Rectal smooth muscle tissue (tissue), 1 donor: ENCODE data around the gene RANBP9.

Source experiments
- H3K27ac ChIP-seq: one replicate; pipeline ENCODE4 v1.7.0; 2013; ENCODE audit warnings: low read depth, low read length, inconsistent platforms
- H3K27me3 ChIP-seq: one replicate; pipeline ENCODE4 v1.7.0; 2013; ENCODE audit warnings: low read length; ENCODE audit not compliant: control insufficient read depth, insufficient read depth
- H3K36me3 ChIP-seq: one replicate; pipeline ENCODE4 v1.7.0; 2013; ENCODE audit warnings: low read length; ENCODE audit not compliant: control insufficient read depth, insufficient read depth
- H3K4me1 ChIP-seq: one replicate; pipeline ENCODE4 v1.7.0; 2013; ENCODE audit warnings: low read length; ENCODE audit not compliant: control insufficient read depth, insufficient read depth
- H3K4me3 ChIP-seq: one replicate; pipeline ENCODE4 v1.7.0; 2013; ENCODE audit warnings: low read length
- H3K9ac ChIP-seq: one replicate; pipeline ENCODE4 v1.7.0; 2013; ENCODE audit warnings: low read length

RANBP9 gene

DNA sequence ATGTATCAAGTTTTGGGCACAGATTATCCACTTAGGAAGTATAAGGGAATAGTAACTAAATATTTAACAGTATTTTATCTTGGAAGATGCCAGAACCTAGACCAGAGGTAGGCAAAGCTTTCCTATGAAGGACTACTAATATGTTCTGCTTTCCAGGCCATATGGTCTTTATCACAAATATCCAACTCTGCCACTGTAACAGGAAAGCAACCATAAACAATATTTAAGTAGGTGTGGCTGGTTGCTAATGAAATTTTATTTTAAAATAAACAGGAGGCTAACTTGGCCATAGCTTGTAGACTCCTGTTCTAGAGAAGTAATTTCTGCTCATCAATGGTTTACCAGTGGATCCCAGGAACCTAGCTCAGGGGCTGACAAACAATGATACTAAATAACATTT, 57.1 kb downstream of the RANBP9 start:
- H3K4me1 ChIP-seq = no peaks in the 10 kb centered on the region
- H3K9ac ChIP-seq = no peak overlapping the region
- H3K4me3 ChIP-seq = no peak overlapping the region
- H3K36me3 ChIP-seq = no peaks in the 10 kb centered on the region
- H3K27me3 ChIP-seq = no peaks in the 10 kb centered on the region
- H3K27ac ChIP-seq = no peak overlapping the region

GRCh38 chr6:13653296-13653695, 58.3 kb downstream of the RANBP9 start:
- no peaks in the 10 kb centered on the region for H3K4me1 ChIP-seq
- H3K4me3 ChIP-seq = no peak overlapping the region
- H3K27ac ChIP-seq = no peak overlapping the region
- H3K9ac ChIP-seq = no peak overlapping the region
- no peaks in the 10 kb centered on the region for H3K36me3 ChIP-seq
- H3K27me3 ChIP-seq = no peaks in the 10 kb centered on the region

GRCh38 chr6:13649393-13649792, 62.2 kb downstream of the RANBP9 start:
- no peak overlapping the region for H3K27ac ChIP-seq
- no peak overlapping the region for H3K9ac ChIP-seq
- H3K27me3 ChIP-seq = no peaks in the 10 kb centered on the region
- no peak overlapping the region for H3K4me3 ChIP-seq
- H3K4me1 ChIP-seq = no peaks in the 10 kb centered on the region
- H3K36me3 ChIP-seq = no peaks in the 10 kb centered on the region

DNA sequence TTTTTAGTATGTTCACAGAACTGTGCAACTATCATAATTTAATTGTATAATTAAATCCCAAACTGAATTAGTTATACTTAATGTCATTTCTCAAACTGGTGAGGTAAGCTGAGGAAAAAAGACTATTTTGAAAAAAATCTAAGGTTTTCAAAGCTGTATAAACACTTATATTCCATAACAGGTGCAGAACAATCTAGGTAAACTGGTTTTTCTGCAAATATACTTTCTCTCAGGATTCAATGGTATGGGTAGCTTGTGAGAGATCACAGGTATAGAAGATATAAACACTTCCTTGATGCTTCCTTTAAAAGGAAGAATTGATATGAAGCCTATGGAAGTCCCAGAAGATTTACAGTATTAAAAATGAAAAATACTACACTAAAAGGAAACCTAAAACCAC, 62.8 kb downstream of the RANBP9 start:
- Histone ChIP-seq H3K36me3 (no peaks in the 10 kb centered on the region), H3K4me3 (no peak overlapping the region), H3K27ac (no peak overlapping the region), H3K9ac (no peak overlapping the region), H3K27me3 (no peaks in the 10 kb centered on the region), H3K4me1 (no peaks in the 10 kb centered on the region)

DNA sequence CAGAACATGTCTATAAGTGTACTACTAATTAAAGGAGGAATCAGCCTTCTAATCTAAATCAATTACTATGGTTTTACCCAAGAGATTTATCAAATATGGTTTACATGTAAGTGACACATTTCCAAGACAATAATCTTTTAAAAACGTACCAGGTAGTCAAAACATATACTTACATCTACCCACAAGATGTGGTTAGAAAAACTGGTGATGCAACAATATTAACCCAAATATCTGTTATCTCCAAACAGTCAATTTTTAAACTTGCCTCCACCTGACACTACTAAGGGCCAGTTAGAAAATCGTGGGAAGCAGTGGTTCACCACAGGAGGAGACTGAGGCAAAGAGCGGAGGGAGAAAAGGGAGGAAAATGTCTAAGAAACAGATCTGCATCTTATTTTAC, 68.5 kb downstream of the RANBP9 start:
- Histone ChIP-seq H3K36me3 (peaks cover 5% of the 10 kb centered on the region), H3K9ac (no peak overlapping the region), H3K27ac (no peak overlapping the region), H3K27me3 (no peaks in the 10 kb centered on the region), H3K4me3 (no peak overlapping the region), H3K4me1 (no peaks in the 10 kb centered on the region)

DNA sequence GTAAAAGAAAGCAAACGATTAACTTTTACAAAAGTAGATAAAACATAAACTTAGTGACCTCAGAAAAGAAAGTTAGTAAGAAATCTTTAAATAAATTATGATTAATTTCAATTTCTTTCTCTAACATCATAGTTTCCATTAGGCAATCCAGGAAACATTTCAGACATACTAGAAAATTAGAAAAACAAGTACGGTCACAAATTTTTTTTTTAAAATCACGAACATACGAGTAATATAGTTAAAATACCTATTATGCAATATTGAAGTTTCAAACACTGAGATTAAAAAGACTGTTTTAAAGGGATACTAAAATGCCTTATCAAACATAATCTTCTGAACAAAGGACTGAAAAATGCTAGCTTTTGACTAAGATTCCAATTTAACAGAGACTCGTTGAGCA, 70.3 kb downstream of the RANBP9 start:
- no peak overlapping the region for H3K4me3 ChIP-seq
- H3K36me3 ChIP-seq = peaks cover 5% of the 10 kb centered on the region

GRCh38 chr6:13638626-13639025, 73.0 kb downstream of the RANBP9 start:
- H3K4me1 ChIP-seq = no peaks in the 10 kb centered on the region
- peaks cover 5% of the 10 kb centered on the region for H3K36me3 ChIP-seq
- H3K27ac ChIP-seq = no peak overlapping the region
- H3K27me3 ChIP-seq = no peaks in the 10 kb centered on the region
- H3K4me3 ChIP-seq = no peak overlapping the region
- no peak overlapping the region for H3K9ac ChIP-seq

More for the DNA sequence above, 70.3 kb downstream of the RANBP9 start:
- no peak overlapping the region for H3K9ac ChIP-seq
- no peaks in the 10 kb centered on the region for H3K27me3 ChIP-seq
- no peaks in the 10 kb centered on the region for H3K4me1 ChIP-seq
- H3K27ac ChIP-seq = no peak overlapping the region

- Histone ChIP-seq H3K27ac (no peak overlapping the region), H3K36me3 (peaks cover 5% of the 10 kb centered on the region)
Measured at GRCh38 chr6:13638014-13638413, 73.6 kb downstream of the RANBP9 start.

GRCh38 chr6:13635948-13636658, 75.5 kb downstream of the RANBP9 start:
- Histone ChIP-seq H3K4me3 (no peak overlapping the region), H3K4me1 (no peaks in the 10 kb centered on the region), H3K27me3 (no peaks in the 10 kb centered on the region), H3K9ac (no peak overlapping the region), H3K36me3 (peaks cover 7% of the 10 kb centered on the region), H3K27ac (no peak overlapping the region)

More at GRCh38 chr6:13638014-13638413, 73.6 kb downstream of the RANBP9 start:
- H3K27me3 ChIP-seq = no peaks in the 10 kb centered on the region
- no peak overlapping the region for H3K4me3 ChIP-seq
- H3K9ac ChIP-seq = no peak overlapping the region
- H3K4me1 ChIP-seq = no peaks in the 10 kb centered on the region

- Histone ChIP-seq H3K4me1 (no peaks in the 10 kb centered on the region), H3K4me3 (no peak overlapping the region), H3K36me3 (peaks cover 3% of the 10 kb centered on the region), H3K9ac (no peak overlapping the region), H3K27ac (no peak overlapping the region), H3K27me3 (no peaks in the 10 kb centered on the region)
Measured at GRCh38 chr6:13633343-13633742, 78.3 kb downstream of the RANBP9 start.

- Histone ChIP-seq H3K4me3 (no peak overlapping the region), H3K9ac (no peak overlapping the region), H3K27ac (no peak overlapping the region), H3K36me3 (peaks cover 6% of the 10 kb centered on the region), H3K27me3 (no peaks in the 10 kb centered on the region), H3K4me1 (no peaks in the 10 kb centered on the region)
Measured at GRCh38 chr6:13630499-13630898, 81.1 kb downstream of the RANBP9 start.

DNA sequence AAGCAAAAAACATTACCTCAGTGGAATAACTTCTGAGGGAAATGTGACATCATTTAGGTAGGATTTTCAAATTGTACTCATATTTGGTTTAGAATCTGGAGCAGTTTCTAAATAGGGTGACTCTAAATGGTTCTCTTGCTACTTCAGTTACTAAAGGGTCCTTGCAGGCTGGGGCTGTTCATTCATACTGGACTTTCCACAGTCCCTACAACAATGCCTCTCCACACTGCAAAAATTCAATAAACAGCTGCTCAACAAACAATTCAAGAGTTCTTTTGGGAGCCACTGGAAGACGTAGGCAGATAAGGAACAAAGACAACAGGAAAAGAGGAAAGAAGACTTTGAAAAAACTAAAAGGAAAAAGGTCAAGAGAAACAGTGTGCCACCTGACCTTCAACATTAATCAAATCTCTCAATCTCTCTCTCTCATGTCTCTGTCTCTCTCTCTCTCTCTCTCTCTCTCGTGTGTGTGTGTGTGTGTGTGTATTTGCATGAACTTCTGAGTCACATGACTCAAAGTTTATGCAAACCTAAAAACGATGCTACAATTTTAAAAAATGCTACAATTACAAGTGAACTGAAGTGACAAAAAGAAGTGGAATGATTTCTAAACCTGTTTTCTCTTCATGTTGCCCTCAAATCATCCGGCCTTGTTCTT, 82.0 kb downstream of the RANBP9 start:
- Histone ChIP-seq H3K9ac (no peak overlapping the region), H3K27me3 (no peaks in the 10 kb centered on the region), H3K4me1 (no peaks in the 10 kb centered on the region), H3K27ac (no peak overlapping the region), H3K36me3 (peaks cover 6% of the 10 kb centered on the region), H3K4me3 (no peak overlapping the region)

DNA sequence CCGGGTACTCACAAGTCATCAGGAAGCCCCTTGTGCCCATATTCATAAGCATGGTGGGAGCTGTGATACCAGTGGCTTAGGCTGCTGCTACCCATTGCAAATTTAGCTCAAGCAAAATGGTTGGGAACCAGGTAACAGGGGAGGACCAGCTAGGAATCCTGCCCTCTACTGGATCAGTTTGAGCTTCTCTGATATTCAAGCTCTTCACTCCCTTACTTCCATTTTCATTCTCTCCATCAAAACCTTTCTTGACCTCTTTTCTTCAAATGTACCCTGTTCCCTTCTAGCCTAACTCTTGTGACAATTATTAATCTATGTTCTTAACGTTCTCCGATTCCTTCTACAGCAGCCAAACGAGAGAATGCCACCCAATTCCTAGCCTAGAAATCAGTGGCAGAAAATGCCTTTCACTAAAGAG, 86.8 kb downstream of the RANBP9 start:
- Histone ChIP-seq H3K4me1 (no peaks in the 10 kb centered on the region), H3K36me3 (peaks cover 12% of the 10 kb centered on the region), H3K9ac (no peak overlapping the region), H3K4me3 (no peak overlapping the region), H3K27me3 (no peaks in the 10 kb centered on the region), H3K27ac (no peak overlapping the region)
